Inferior parietal cortex (tissue), 1 donor: ENCODE results near the gene ZNF691.
"Not testable (repeated sequence)": the region's sequence is repeated elsewhere in the genome, so short reads cannot be mapped to it uniquely, and the experiment has no call there.

ENCODE experiments used
- DNase-seq: peaks from one replicate; pipeline ENCODE4 v3.0.0-alpha.2; 2016; ENCODE audit errors: extremely low spot score

Gene ZNF691

GRCh38 chr1:42859366-42859765 is 13.0 kb downstream of the ZNF691 start:
- not testable (repeated sequence) for DNase-seq

- no peak for DNase-seq
Measured at GRCh38 chr1:42860339-42861013, 14.1 kb downstream of the ZNF691 start.

GRCh38 chr1:42861014-42861399 is 14.6 kb downstream of the ZNF691 start:
- no peak for DNase-seq

GRCh38 chr1:42866549-42866948 is 20.1 kb downstream of the ZNF691 start:
- no peak for DNase-seq

GRCh38 chr1:42868466-42868865 is 22.1 kb downstream of the ZNF691 start:
- DNase-seq, result not testable (repeated sequence)

GRCh38 chr1:42869254-42869653 is 22.8 kb downstream of the ZNF691 start:
- not testable (repeated sequence) for DNase-seq

- not testable (repeated sequence) for DNase-seq
Measured at GRCh38 chr1:42869751-42870150, 23.3 kb downstream of the ZNF691 start.

GRCh38 chr1:42873108-42873507 is 26.7 kb downstream of the ZNF691 start:
- DNase-seq, result not testable (repeated sequence)

GRCh38 chr1:42873670-42874069 is 27.3 kb downstream of the ZNF691 start:
- DNase-seq, result no peak

- no peak for DNase-seq
Measured at GRCh38 chr1:42876009-42876408, 29.6 kb downstream of the ZNF691 start.

GRCh38 chr1:42877380-42877779 is 31.0 kb downstream of the ZNF691 start:
- no peak for DNase-seq

GRCh38 chr1:42880384-42880783 is 34.0 kb downstream of the ZNF691 start:
- DNase-seq, result no peak

GRCh38 chr1:42886046-42886739 is 39.8 kb downstream of the ZNF691 start:
- DNase-seq, result no peak

GRCh38 chr1:42886800-42887199 is 40.4 kb downstream of the ZNF691 start:
- DNase-seq, result no peak

- DNase-seq, result no peak
Measured at GRCh38 chr1:42887366-42887765, 41.0 kb downstream of the ZNF691 start.

- DNase-seq, result no peak
Measured at GRCh38 chr1:42888013-42888633, 41.7 kb downstream of the ZNF691 start.

- no peak for DNase-seq
Measured at GRCh38 chr1:42889264-42889663, 42.9 kb downstream of the ZNF691 start.

- DNase-seq, result no peak
Measured at GRCh38 chr1:42891465-42892138, 45.2 kb downstream of the ZNF691 start.

- not testable (repeated sequence) for DNase-seq
Measured at GRCh38 chr1:42899960-42900359, 53.5 kb downstream of the ZNF691 start.
